GM19395 (cell line): ENCODE data around the gene RAB3GAP2.
A peak's percentile ranks its signal among the peaks of the same experiment; 100 is the strongest.
"Not testable (repeated sequence)": the region's sequence is repeated elsewhere in the genome, so short reads cannot be mapped to it uniquely, and the experiment has no call there.

Source experiments
- ATAC-seq: cut with Tn5 transposase; IDR thresholded peaks from one replicate; pipeline ENCODE4 v1.9.1; 2021; ENCODE audit warnings: mild to moderate bottlenecking, moderate library complexity; ENCODE audit not compliant: unreplicated experiment

RAB3GAP2 gene

DNA sequence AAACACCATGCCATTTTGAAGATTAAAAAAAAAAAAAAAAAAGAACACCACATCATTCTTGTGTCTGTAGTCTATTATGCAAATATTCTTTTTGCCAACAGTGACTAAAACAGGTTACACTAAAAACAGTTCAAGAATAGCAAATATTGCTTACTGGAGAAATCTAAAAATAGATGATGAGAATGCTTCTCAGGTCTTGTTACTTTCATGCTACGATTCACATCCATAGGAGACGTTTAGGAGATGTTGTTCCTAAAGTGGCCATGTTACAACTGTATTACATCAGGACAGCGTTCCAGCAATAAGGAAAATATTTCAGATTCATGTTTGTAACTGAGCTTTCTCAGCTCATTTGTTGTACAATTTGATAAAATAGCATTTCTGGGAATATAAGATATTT, 32.3 kb downstream of the RAB3GAP2 start:
- no peak for ATAC-seq

- no peak for ATAC-seq
Measured at GRCh38 chr1:220239213-220239612, 33.0 kb downstream of the RAB3GAP2 start.

- not testable (repeated sequence) for ATAC-seq
Measured at GRCh38 chr1:220236278-220236677, 36.0 kb downstream of the RAB3GAP2 start.

DNA sequence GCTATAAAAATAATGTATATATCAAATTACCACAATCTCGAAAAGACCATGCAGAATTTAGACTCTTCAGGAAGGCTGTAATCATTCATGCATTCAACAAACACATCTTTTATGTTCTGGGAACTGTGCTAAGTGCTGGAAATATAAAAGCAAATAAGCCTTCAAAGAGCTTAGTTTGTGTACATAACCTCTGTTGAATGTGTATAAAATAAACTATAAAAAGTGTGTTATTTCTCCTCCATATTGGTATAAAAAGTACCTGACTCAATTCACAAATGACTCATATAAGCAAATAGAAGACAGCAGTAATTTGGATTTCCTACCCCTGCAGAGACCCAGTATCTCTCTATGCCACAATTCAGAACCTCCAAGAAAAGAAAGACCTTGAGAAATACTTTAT, 36.8 kb downstream of the RAB3GAP2 start:
- ATAC-seq, result no peak

GRCh38 chr1:220233927-220234326, 38.3 kb downstream of the RAB3GAP2 start:
- no peak for ATAC-seq

GRCh38 chr1:220229771-220230170, 42.5 kb downstream of the RAB3GAP2 start:
- no peak for ATAC-seq

DNA sequence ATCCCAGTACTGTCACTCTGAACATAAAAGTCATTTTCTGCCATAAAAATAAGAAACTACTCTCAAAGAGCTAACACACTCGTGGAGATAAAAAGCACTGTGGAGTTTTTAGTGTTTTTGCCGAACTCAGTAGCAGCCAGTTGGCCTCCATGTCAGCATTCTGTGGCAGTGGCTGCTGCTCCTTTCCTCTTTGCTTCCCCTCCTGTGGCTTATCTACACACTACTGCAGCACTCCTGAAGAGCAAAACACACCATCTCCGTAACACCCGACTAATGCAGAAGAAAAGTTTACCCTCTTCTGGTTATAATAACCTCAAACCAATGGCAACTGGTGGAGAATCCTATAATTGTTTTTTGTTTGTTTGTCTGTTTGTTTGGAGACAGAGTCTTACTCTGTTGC, 44.9 kb downstream of the RAB3GAP2 start:
- ATAC-seq, result no peak

- ATAC-seq, result no peak
Measured at GRCh38 chr1:220226752-220227151, 45.5 kb downstream of the RAB3GAP2 start.

- no peak for ATAC-seq
Measured at GRCh38 chr1:220225957-220226356, 46.3 kb downstream of the RAB3GAP2 start.

- no peak for ATAC-seq
Measured at GRCh38 chr1:220224611-220225124, 47.6 kb downstream of the RAB3GAP2 start.

DNA sequence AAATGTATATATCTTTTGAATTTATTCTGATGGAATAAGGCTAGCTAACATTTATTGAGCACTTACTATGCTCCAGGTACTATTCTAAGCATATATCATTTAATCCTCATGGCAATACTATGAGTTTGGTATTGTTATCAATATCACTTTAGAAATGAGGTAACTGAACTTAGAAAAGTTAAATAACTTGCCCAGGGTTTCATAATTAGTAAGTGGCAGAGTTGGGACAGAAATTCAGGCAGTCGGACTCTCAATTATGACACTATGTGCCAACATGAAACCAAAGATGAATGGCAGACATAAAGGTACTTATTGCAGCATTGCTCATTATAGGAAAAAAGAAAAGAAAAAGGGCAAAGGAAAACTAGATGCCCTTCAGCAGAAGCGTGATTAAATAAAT, 48.2 kb downstream of the RAB3GAP2 start:
- ATAC-seq, result no peak

DNA sequence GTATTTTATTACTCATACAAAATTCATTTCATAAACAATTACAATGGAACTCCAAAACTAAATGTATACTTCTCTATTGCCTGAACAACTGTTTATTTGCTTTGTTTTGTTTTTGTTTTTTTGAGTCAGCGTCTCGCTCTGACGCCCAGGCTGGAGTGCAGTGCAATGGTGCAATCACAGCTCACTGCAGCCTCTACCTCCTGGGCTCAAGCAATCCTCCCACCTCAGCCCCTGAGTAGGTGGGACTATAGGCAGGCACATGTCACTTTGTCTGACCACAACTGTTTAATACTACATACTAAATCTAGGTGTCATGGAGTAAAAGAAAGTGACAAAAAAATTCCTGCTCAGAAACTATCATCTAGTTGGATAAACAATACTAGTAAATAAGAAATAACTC, 49.3 kb downstream of the RAB3GAP2 start:
- ATAC-seq, result no peak

- no peak for ATAC-seq
Measured at GRCh38 chr1:220221670-220222069, 50.6 kb downstream of the RAB3GAP2 start.

- no peak for ATAC-seq
Measured at GRCh38 chr1:220221269-220221668, 51.0 kb downstream of the RAB3GAP2 start.

DNA sequence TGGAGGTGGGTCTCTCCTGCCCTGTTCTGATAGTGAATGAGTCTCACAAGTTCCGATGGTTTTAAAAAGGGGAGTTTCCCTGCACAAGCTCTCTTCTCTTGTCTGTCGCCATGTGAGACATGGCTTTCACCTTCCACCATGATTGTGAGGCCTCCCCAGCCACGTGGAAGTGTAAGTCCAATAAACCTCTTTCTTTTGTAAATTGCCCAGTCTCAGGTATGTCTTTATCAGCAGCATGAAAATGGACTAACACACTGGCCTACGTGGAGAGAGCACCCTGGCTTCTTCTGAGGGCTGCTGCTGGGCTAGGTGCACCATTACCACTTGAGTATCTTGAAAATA, 51.6 kb downstream of the RAB3GAP2 start:
- peak; percentile 20 for ATAC-seq

DNA sequence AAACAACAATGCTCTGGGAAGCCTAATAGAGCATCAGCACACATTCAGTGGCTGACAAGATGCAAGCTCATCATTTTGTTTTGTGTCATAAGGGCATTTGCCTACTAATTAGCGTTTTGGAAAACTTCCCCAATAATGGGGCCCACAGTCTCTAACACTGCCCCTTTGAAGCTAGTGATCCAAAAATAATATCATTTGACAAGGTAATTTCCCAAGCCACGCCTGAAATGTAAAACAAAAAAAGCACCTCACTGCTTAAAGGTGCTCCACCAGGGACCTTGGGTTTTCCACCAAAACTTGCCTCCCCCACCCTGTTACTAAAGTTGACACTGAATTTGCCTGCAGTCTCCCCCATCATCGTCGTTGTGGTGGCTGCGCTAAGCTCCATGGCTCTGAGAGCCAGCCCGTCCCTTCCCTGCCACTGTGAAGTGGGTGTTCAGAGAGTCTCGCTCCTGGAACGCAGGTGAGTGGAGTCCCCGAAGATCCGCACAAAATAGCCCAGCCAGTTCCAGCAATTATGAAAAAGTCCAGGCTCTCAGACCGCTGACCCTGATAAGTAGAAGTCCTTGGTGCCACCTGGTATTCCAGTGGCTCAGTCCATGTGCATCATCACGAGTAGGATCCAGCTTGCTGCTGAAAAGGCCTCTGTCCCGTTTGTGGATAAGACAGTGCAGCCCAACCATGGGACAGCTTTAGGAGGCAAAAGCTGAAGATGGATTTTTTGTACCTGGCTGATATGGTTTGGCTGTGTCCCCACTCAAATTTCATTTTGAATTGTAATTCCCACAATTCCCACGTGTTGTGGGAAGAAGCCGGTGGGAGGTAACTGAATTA, 52.2 kb downstream of the RAB3GAP2 start:
- peak; percentile 39 for ATAC-seq

DNA sequence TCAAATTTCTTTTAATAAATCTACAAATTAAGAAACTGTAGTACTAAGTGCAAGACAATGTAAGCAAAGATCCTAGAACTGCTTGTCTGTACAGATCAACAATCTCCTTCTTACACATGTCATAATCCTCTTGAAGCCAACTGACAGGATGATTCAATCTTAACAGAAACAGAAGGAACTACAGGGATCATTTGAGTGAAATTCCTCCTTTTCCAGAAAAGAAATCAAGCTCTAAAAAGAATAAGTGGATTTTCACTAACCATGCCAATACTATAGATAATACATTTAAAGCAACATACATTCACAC, 53.2 kb downstream of the RAB3GAP2 start:
- ATAC-seq, result no peak

GRCh38 chr1:220218397-220219135, 53.7 kb downstream of the RAB3GAP2 start:
- ATAC-seq, result peak; percentile 41

DNA sequence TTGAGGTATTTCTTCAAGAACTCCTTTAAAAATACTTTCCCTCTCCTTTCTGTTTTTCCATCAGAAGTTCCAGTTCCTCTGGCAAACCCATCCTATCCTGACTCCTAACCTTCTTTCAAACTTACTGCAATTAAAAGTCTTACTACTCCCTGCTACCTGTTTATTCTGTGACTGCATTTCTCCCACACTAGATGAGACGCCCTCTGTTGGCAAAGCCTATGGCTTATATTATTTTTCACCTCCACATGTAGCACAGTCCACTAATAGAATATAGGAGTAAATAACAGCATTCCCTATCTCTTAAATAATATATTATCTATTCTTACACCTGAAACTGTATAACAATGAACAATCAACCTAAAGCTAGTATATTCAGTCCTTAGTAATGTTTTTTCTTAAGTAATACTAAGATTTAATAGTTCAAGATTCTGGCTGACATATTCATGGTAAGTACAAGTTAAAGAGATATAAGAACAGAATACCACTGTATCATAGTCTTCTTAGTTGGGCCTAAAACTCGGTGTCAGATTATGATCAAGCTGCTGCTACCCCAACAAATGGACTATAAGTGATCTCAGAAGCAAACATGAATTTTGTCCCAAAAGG, 54.8 kb downstream of the RAB3GAP2 start:
- no peak for ATAC-seq

GRCh38 chr1:220213382-220213983, 58.8 kb downstream of the RAB3GAP2 start:
- ATAC-seq, result no peak

DNA sequence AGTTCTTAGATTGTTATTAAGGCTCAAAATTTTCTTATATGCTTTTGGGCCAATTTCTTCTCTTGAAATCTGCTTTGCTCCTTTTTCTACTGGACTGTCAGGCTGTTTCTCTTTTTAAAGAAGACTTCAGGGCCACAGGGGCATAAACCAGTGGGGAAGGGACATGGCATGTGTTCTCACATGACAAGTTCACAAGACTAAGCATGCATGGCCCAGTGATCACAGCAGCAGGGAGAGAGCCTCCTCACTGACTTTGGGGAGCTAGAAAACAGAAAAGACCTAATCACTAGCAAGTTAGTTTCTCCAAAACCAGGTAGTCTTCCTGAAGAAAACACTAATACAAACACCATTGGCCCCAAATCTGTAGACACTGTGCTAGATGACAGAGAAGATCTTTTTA, 64.8 kb downstream of the RAB3GAP2 start:
- no peak for ATAC-seq
